Measurements from ENCODE around the gene CFAP210. TPM values are rescaled to one million over a fixed set of nuclear protein-coding genes. Genes with fewer than 3 reads are reported as not detected.

The CFAP210 gene
- total RNA-seq, 1 donor from 2014 or later = 1.4 TPM

DNA sequence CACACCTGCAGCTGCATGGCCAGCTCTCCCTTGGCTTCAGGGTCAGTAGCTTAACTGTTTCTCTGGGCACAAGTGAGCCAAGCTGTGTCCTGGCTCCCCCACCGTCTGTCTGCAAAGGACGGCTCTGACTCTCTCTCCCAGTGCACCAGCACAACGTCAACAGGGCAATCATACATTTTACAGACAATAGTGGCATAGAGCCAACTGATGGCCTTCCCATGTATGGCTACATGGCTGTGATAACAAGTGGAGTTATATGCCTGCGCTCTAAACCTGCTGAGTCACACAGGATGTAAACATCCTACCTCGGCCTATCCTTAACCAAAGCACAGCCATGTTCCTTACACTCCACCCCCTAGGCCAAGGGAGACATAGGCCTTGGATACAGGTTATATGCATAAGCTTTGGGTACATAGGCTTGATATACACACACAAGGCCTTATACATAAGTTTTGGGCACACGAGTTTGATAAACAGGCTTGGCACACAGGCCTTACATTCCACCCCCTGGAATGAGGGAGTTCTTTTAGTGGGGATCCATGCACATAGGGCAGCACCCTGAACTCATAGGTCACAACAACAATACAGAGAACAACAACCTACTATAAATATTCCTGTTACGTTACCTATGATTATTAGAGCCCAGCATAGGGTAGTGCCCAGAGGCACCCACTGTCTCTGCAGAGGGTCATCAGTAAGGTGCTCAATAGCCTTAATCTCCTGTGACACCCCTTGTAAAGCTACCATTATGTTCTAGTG lies 17.7 kb upstream of the CFAP210 start:
- H3K36me3 Mint-ChIP-seq = peaks cover 9% of the 10 kb centered on the region
- H3K4me3 Mint-ChIP-seq = no peak overlapping the region
- no peaks in the 10 kb centered on the region for H3K27me3 Mint-ChIP-seq
- no peaks in the 10 kb centered on the region for H3K9me3 Mint-ChIP-seq
- TF ChIP-seq, protein P1, sequence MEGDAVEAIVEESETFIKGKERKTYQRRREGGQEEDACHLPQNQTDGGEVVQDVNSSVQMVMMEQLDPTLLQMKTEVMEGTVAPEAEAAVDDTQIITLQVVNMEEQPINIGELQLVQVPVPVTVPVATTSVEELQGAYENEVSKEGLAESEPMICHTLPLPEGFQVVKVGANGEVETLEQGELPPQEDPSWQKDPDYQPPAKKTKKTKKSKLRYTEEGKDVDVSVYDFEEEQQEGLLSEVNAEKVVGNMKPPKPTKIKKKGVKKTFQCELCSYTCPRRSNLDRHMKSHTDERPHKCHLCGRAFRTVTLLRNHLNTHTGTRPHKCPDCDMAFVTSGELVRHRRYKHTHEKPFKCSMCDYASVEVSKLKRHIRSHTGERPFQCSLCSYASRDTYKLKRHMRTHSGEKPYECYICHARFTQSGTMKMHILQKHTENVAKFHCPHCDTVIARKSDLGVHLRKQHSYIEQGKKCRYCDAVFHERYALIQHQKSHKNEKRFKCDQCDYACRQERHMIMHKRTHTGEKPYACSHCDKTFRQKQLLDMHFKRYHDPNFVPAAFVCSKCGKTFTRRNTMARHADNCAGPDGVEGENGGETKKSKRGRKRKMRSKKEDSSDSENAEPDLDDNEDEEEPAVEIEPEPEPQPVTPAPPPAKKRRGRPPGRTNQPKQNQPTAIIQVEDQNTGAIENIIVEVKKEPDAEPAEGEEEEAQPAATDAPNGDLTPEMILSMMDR (conservative IDR thresholded peaks at IDR 0.05) = no peak
- H3K27ac Mint-ChIP-seq = no peak overlapping the region
- H3K4me1 Mint-ChIP-seq (ENCODE audit: unreplicated experiment) = peaks cover 17% of the 10 kb centered on the region
- DNase-seq (ENCODE audit: extremely low spot score, unreplicated experiment) = no peak

DNA sequence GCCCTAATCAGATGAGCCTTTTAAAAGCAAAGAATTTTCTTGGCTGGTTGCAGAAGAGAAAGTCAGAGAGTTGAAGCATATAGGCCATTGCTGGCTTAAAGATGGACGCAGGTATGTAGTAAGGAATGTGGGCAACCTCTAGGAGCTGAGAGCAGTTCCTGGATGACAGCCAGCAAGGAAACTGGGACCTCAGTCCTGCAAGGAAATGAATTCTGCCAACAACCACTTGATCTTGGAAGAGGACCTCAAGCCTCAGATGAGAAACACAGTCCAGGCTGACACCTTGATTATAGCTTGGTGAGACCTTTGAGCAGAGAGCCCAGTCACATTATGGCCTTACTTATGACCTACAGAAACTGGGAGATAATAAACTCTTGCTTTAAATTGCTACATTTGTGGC lies 15.8 kb upstream of the CFAP210 start:
- DNase-seq (ENCODE audit: extremely low spot score, unreplicated experiment) = no peak
- peaks cover 2% of the 10 kb centered on the region for H3K4me1 Mint-ChIP-seq (ENCODE audit: unreplicated experiment)
- H3K27ac Mint-ChIP-seq = no peak overlapping the region
- H3K36me3 Mint-ChIP-seq = peaks cover 9% of the 10 kb centered on the region
- TF ChIP-seq, protein P1 (conservative IDR thresholded peaks at IDR 0.05) = no peak
- H3K4me3 Mint-ChIP-seq = no peak overlapping the region
- no peaks in the 10 kb centered on the region for H3K27me3 Mint-ChIP-seq
- H3K9me3 Mint-ChIP-seq = no peaks in the 10 kb centered on the region

DNA sequence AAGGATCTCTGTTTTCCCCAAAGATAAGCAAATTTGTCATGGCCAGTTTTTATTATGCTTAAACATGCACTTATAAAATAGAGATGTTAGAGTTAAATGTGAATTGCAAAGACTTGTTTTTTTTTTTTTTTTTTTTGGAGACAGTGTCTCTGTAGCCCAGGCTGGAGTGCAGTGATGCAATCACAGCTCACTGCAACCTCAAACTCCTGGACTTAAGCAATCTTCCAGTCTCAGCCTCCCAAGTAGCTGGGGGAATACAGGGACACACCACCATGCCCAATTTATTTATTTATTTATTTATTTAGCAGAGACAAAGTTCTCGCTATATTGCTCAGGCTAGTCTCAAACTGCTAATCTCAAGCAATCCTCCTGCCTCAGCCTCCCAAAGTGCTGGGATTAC lies 15.1 kb upstream of the CFAP210 start:
- Mint-ChIP-seq H3K27me3 (no peaks in the 10 kb centered on the region), H3K36me3 (peaks cover 9% of the 10 kb centered on the region), H3K9me3 (no peaks in the 10 kb centered on the region), H3K4me3 (no peak overlapping the region), H3K27ac (no peak overlapping the region), H3K4me1 (ENCODE audit: unreplicated experiment) (no peaks in the 10 kb centered on the region)
- DNase-seq (ENCODE audit: extremely low spot score, unreplicated experiment) = no peak
- TF ChIP-seq, protein P1 (conservative IDR thresholded peaks at IDR 0.05) = no peak

DNA sequence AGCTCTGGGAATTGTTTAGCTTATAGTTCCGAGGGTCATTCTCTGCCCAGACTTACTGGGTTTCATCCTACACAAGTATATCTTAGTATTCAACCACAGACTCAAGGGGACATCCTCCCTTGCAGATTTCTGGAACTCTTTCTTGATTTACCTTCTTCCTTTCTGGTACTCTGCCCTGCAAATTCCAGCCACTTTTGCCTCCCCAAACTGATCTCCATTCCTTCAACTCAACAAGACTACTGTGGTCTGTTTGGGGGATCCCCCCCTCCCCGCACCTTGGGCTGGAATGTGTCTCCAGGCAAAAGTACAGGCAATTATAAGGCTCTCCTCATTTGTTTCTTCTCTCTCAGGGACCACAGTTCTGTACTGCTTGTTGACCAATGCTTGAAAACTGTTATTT lies 13.4 kb upstream of the CFAP210 start:
- no peak for DNase-seq (ENCODE audit: extremely low spot score, unreplicated experiment)
- Mint-ChIP-seq H3K36me3 (peaks cover 9% of the 10 kb centered on the region), H3K4me3 (no peak overlapping the region), H3K4me1 (ENCODE audit: unreplicated experiment) (no peaks in the 10 kb centered on the region), H3K27ac (no peak overlapping the region), H3K9me3 (no peaks in the 10 kb centered on the region), H3K27me3 (no peaks in the 10 kb centered on the region)
- TF ChIP-seq, protein P1 (conservative IDR thresholded peaks at IDR 0.05) = no peak

DNA sequence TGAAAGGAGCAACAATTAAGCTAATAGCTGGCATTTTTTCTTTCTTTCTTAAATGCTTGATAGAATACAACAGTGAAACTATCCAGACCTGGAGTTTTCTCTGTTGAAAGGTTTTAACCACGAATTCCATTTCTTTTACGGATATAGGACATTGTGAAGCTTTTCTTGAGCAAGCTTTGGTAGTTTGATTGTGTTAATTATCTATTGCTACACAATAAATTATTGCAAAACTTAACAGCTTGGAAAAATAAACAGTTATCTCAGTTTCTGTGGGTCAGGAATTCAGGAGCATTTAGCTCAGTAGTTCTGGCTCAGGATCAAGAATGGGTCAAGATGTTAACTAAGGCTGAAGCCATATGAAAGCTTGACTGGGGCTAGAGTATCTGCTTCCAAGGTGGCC lies 11.7 kb upstream of the CFAP210 start:
- no peak overlapping the region for H3K4me3 Mint-ChIP-seq
- H3K27ac Mint-ChIP-seq = no peak overlapping the region
- no peak for DNase-seq (ENCODE audit: extremely low spot score, unreplicated experiment)
- no peaks in the 10 kb centered on the region for H3K4me1 Mint-ChIP-seq (ENCODE audit: unreplicated experiment)
- H3K36me3 Mint-ChIP-seq = peaks cover 5% of the 10 kb centered on the region
- TF ChIP-seq, protein P1 (conservative IDR thresholded peaks at IDR 0.05) = no peak
- H3K27me3 Mint-ChIP-seq = no peaks in the 10 kb centered on the region
- no peaks in the 10 kb centered on the region for H3K9me3 Mint-ChIP-seq

Data from type B pancreatic cell (in vitro differentiated cells).